H9 (cell line): Measurements from ENCODE around the gene HEG1. TPM values are rescaled to one million over a fixed set of nuclear protein-coding genes. Genes with fewer than 3 reads are reported as not detected.

Experiments
- DNase-seq: peaks from one replicate; pipeline ENCODE4 v3.0.0-alpha.2; 2017
- H2AFZ ChIP-seq: one replicate; pipeline ENCODE4 v1.6.1; 2013; ENCODE audit warnings: mild to moderate bottlenecking, low read length, control low read depth, moderate library complexity
- H2AK5ac ChIP-seq: 2 replicates; pipeline ENCODE4 v1.6.1; 2013; ENCODE audit warnings: low read length, control low read depth, mixed read lengths; ENCODE audit not compliant: insufficient read length
- H2BK120ac ChIP-seq: one replicate; pipeline ENCODE4 v1.6.1; 2013; ENCODE audit warnings: low read depth, mild to moderate bottlenecking, low read length, control low read depth, inconsistent platforms; ENCODE audit not compliant: poor library complexity, severe bottlenecking
- H2BK12ac ChIP-seq: 2 replicates; pipeline ENCODE4 v1.6.1; 2013; ENCODE audit warnings: low read length, control low read depth, mixed read lengths, low read depth; ENCODE audit not compliant: insufficient read length
- H2BK15ac ChIP-seq: 2 replicates; pipeline ENCODE4 v1.6.1; 2013; ENCODE audit warnings: low read depth, low read length, control low read depth
- H2BK20ac ChIP-seq: one replicate; pipeline ENCODE4 v1.6.1; 2013; ENCODE audit warnings: low read depth, mild to moderate bottlenecking, low read length, control low read depth, inconsistent platforms; ENCODE audit not compliant: poor library complexity, severe bottlenecking
- H2BK5ac ChIP-seq: 2 replicates; pipeline ENCODE4 v1.6.1; 2013; ENCODE audit warnings: low read length, control low read depth, mixed read lengths; ENCODE audit not compliant: insufficient read length
- H3K14ac ChIP-seq: 2 replicates; pipeline ENCODE4 v1.6.1; 2013; ENCODE audit warnings: low read length, control low read depth; ENCODE audit not compliant: insufficient read depth
- H3K18ac ChIP-seq: 2 replicates; pipeline ENCODE4 v1.6.1; 2013; ENCODE audit warnings: low read depth, mild to moderate bottlenecking, mixed read lengths, low read length, control low read depth; ENCODE audit not compliant: insufficient read length
- H3K23ac ChIP-seq: 2 replicates; pipeline ENCODE4 v1.6.1; 2013; ENCODE audit warnings: low read length, control low read depth, mixed read lengths, low read depth; ENCODE audit not compliant: insufficient read length
- H3K23me2 ChIP-seq: 2 replicates; pipeline ENCODE4 v1.6.1; 2013; ENCODE audit warnings: low read depth, mild to moderate bottlenecking, mixed read lengths, low read length, control low read depth; ENCODE audit not compliant: insufficient read length, poor library complexity, severe bottlenecking
- H3K27ac ChIP-seq: 2 replicates; pipeline ENCODE4 v1.5.1; 2013; ENCODE audit warnings: low read length, control low read depth, mixed read lengths, low read depth; ENCODE audit not compliant: insufficient read length
- H3K27me3 ChIP-seq: 2 replicates; pipeline ENCODE4 v1.6.1; 2013; ENCODE audit warnings: low read length, control low read depth, inconsistent platforms; ENCODE audit not compliant: insufficient read depth
- H3K4ac ChIP-seq: 2 replicates; pipeline ENCODE4 v1.6.1; 2013; ENCODE audit warnings: low read depth, mild to moderate bottlenecking, control low read depth, inconsistent platforms, low read length, moderate library complexity
- H3K4me1 ChIP-seq: 2 replicates; pipeline ENCODE4 v1.6.1; 2013; ENCODE audit warnings: low read length, control low read depth, inconsistent platforms; ENCODE audit not compliant: insufficient read depth
- H3K4me2 ChIP-seq: 2 replicates; pipeline ENCODE4 v1.6.1; 2013; ENCODE audit warnings: low read length, control low read depth, mixed read lengths; ENCODE audit not compliant: insufficient read length, insufficient read depth
- H3K56ac ChIP-seq: 2 replicates; pipeline ENCODE4 v1.6.1; 2013; ENCODE audit warnings: low read depth, mild to moderate bottlenecking, mixed read lengths, low read length, control low read depth; ENCODE audit not compliant: insufficient read length
- H3K79me1 ChIP-seq: 2 replicates; pipeline ENCODE4 v1.6.1; 2013; ENCODE audit warnings: low read depth, mild to moderate bottlenecking, moderate library complexity, low read length, control low read depth, inconsistent platforms; ENCODE audit not compliant: insufficient read depth, poor library complexity, severe bottlenecking
- H3K79me2 ChIP-seq: 2 replicates; pipeline ENCODE4 v1.6.1; 2013; ENCODE audit warnings: low read length, control low read depth, inconsistent platforms; ENCODE audit not compliant: insufficient read depth
- H3K9ac ChIP-seq: 2 replicates; pipeline ENCODE4 v1.6.1; 2013; ENCODE audit warnings: low read length, control low read depth, mixed read lengths; ENCODE audit not compliant: insufficient read length; ENCODE audit errors: extremely low read depth
- H3K9me3 ChIP-seq: one replicate; pipeline ENCODE4 v1.6.1; 2013; ENCODE audit warnings: low read depth, low read length, inconsistent platforms; ENCODE audit not compliant: control insufficient read depth
- H3T11ph ChIP-seq: one replicate; pipeline ENCODE4 v1.6.1; 2013; ENCODE audit warnings: mild to moderate bottlenecking, low read length, control low read depth, inconsistent platforms
- H4K20me1 ChIP-seq: one replicate; pipeline ENCODE4 v1.6.1; 2013; ENCODE audit not compliant: control insufficient read depth, insufficient read length, insufficient read depth
- H4K5ac ChIP-seq: 2 replicates; pipeline ENCODE4 v1.6.1; 2013; ENCODE audit warnings: low read depth, mild to moderate bottlenecking, mixed read lengths, low read length, control low read depth; ENCODE audit not compliant: insufficient read length
- H4K8ac ChIP-seq: replicated peaks from 2 replicates; pipeline ENCODE4 v1.6.1; 2013; ENCODE audit warnings: low read length, control low read depth, mixed read lengths, low read depth; ENCODE audit not compliant: insufficient read length
- H4K91ac ChIP-seq: 2 replicates; pipeline ENCODE4 v1.6.1; 2013; ENCODE audit warnings: low read depth, mild to moderate bottlenecking, moderate library complexity, mixed read lengths, low read length, control low read depth; ENCODE audit not compliant: insufficient read length
- H3K27ac Mint-ChIP-seq, 3 experiments: 2 replicates in 2 of 3; 3 replicates in 1 of 3; pipeline ENCODE4 v1.8.0; 2020 to 2021; ENCODE audit warnings: mixed read lengths in 3 of 3, mild to moderate bottlenecking in 1 of 3, moderate library complexity in 1 of 3
- H3K27me3 Mint-ChIP-seq: 2 replicates; pipeline ENCODE4 v1.8.0; 2021; ENCODE audit warnings: low read depth, mild to moderate bottlenecking, moderate library complexity, mixed read lengths
- H3K36me3 Mint-ChIP-seq, 3 experiments: 2 replicates in 2 of 3; 3 replicates in 1 of 3; pipeline ENCODE4 v1.8.0; 2020 to 2021; ENCODE audit warnings: low read depth in 3 of 3, mixed read lengths in 3 of 3; ENCODE audit not compliant: insufficient read depth in 1 of 3
- H3K4me1 Mint-ChIP-seq, 2 experiments: 2 replicates each; pipeline ENCODE4 v1.8.0; 2020; ENCODE audit warnings: mixed read lengths in 2 of 2
- H3K4me3 Mint-ChIP-seq, 2 experiments: 2 replicates in 1 of 2; 3 replicates in 1 of 2; pipeline ENCODE4 v1.8.0; 2020 to 2021; ENCODE audit warnings: mild to moderate bottlenecking in 2 of 2, mixed read lengths in 2 of 2, moderate library complexity in 1 of 2
- H3K9me3 Mint-ChIP-seq, 2 experiments: 2 replicates in 1 of 2; 3 replicates in 1 of 2; pipeline ENCODE4 v1.8.0; 2020; ENCODE audit warnings: mild to moderate bottlenecking in 2 of 2, mixed read lengths in 2 of 2, moderate library complexity in 1 of 2
- WGBS: extraction: QIAGEN DNeasy Blood & Tissue Kit; methylation state at CpG from one replicate; pipeline ENCODE4 v1.1.7; 2013; ENCODE audit warnings: missing lambda C conversion rate, low lambda C conversion rate, mixed read lengths; ENCODE audit not compliant: insufficient read length; ENCODE audit errors: extremely low coverage; 5-methylcytosine and 5-hydroxymethylcytosine counted together
- total RNA-seq: library from RNA; stranded (reverse); gene quantifications from 2 replicates; pipeline ENCODE4 v1.2.1, GENCODE V29; 2021
- TF ChIP-seq, protein P1 (sequence below): fragments of 200-600 bp; sonication (generic); conservative IDR thresholded peaks from 3 replicates; pipeline ENCODE4 v1.8.0; 2021; ENCODE audit warnings: antibody characterized with exemption, mild to moderate bottlenecking

Gene HEG1
- total RNA-seq, 1 experiment from 2014 or later: 10.3 TPM

DNA sequence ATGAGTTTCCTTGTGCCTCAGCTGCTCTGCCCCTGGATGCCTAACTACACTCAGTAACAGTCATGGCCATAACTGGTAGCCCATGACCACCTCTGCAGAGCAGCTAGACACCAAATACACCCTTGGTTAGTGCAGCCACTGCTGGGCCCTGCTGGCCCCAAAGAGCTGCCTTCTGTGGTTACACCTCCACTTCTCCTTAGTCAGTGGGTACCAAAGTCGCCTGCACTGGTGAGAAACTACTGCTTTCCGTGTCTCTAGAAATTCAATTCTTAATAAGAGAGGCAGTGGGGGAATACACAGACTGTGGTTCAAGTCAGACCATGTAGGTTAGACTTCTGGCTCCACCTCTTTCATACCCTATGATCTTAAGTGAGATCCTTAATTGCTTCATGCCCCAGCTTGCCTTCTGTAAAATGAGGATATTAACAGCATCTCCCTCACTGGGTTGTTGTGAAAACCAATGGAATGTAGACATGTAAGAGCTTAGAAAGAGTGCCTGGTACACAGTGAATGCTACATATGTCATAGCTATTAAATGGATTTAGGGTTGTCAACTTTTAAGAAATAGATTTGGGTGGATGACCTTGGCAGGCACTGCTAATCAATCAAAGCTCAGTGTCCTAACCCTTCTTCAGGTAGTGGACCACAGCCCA, 18.2 kb downstream of the HEG1 start:
- H4K8ac ChIP-seq: no peak overlapping the region
- no peak overlapping the region for H2BK5ac ChIP-seq
- no peak overlapping the region for H3K14ac ChIP-seq
- H3K9me3 ChIP-seq: no peaks in the 10 kb centered on the region
- H3K4me2 ChIP-seq: no peak overlapping the region
- H2AK5ac ChIP-seq: no peak overlapping the region
- no peaks in the 10 kb centered on the region for H3K23me2 ChIP-seq
- no peak overlapping the region for H2BK12ac ChIP-seq
- H4K5ac ChIP-seq: no peak overlapping the region
- no peak overlapping the region for H3T11ph ChIP-seq
- no peak overlapping the region for H4K91ac ChIP-seq
- TF ChIP-seq, protein P1, sequence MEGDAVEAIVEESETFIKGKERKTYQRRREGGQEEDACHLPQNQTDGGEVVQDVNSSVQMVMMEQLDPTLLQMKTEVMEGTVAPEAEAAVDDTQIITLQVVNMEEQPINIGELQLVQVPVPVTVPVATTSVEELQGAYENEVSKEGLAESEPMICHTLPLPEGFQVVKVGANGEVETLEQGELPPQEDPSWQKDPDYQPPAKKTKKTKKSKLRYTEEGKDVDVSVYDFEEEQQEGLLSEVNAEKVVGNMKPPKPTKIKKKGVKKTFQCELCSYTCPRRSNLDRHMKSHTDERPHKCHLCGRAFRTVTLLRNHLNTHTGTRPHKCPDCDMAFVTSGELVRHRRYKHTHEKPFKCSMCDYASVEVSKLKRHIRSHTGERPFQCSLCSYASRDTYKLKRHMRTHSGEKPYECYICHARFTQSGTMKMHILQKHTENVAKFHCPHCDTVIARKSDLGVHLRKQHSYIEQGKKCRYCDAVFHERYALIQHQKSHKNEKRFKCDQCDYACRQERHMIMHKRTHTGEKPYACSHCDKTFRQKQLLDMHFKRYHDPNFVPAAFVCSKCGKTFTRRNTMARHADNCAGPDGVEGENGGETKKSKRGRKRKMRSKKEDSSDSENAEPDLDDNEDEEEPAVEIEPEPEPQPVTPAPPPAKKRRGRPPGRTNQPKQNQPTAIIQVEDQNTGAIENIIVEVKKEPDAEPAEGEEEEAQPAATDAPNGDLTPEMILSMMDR: no peak
- no peak overlapping the region for H2BK120ac ChIP-seq
- no peaks in the 10 kb centered on the region for H3K27me3 ChIP-seq
- no peak for DNase-seq
- H3K4me1 Mint-ChIP-seq: peaks cover 23 to 28% of the 10 kb centered on the region in 2 experiments
- peaks cover 9 to 16% of the 10 kb centered on the region in 2 experiments for H3K9me3 Mint-ChIP-seq
- peaks cover 6 to 14% (median 12%) of the 10 kb centered on the region in 3 experiments for H3K36me3 Mint-ChIP-seq
- no peak overlapping the region for H3K4ac ChIP-seq
- no peak overlapping the region for H3K18ac ChIP-seq
- H4K20me1 ChIP-seq: no peaks in the 10 kb centered on the region
- no peaks in the 10 kb centered on the region; the same call in 1 of the 2 replicates for H3K79me2 ChIP-seq
- no peak overlapping the region for H2BK20ac ChIP-seq
- H3K79me1 ChIP-seq: no peaks in the 10 kb centered on the region
- no peak overlapping the region for H3K4me3 Mint-ChIP-seq
- no peak overlapping the region for H2BK15ac ChIP-seq
- H2AFZ ChIP-seq: no peak overlapping the region
- H3K9ac ChIP-seq: no peak overlapping the region
- peaks cover 4% of the 10 kb centered on the region; the same call in 1 of the 2 replicates for H3K4me1 ChIP-seq
- H3K23ac ChIP-seq: no peak overlapping the region
- no peak overlapping the region for H3K27ac Mint-ChIP-seq
- no CpG with 5 or more reads among the region's 2 CpGs for WGBS
- no peak overlapping the region for H3K56ac ChIP-seq
- H3K27ac ChIP-seq: no peak overlapping the region
- no peaks in the 10 kb centered on the region; the same call in 1 of the 2 replicates for H3K27me3 Mint-ChIP-seq
